A673 (cell line): Measurements from ENCODE around the gene USF3. TPM values are rescaled to one million over a fixed set of nuclear protein-coding genes. Genes with fewer than 3 reads are reported as not detected.

Source experiments
- BruUV-seq: library from RNA; stranded (reverse); fragments of 400-500 nt; replicated peaks from 2 replicates; lab custom pipeline; 2021; lab: Mats Ljungman, UMichigan
- CTCF ChIA-PET: fragments of 300-600 bp; sonication (Branson Sonifier 250); formaldehyde crosslinking; loops from one replicate; lab custom pipeline; 2022; ENCODE audit warnings: antibody characterized with exemption; lab: Charles Lee
- POLR2A ChIA-PET: fragments of 300-600 bp; sonication (Branson Sonifier 250); formaldehyde crosslinking; loops from one replicate; lab custom pipeline; 2022; ENCODE audit warnings: antibody characterized with exemption; ENCODE audit not compliant: low non-redundant PET; lab: Charles Lee
- DNase-seq: peaks from one replicate; pipeline ENCODE4 v3.0.0-alpha.2; 2015; ENCODE audit warnings: low spot score
- H3K27ac ChIP-seq: fragments of 200-600 bp; sonication (generic); 2 replicates; pipeline ENCODE4 v1.5.1; 2016; ENCODE audit warnings: mixed run types, low read depth, mild to moderate bottlenecking, mixed read lengths, antibody characterized with exemption, low read length; ENCODE audit not compliant: poor library complexity, severe bottlenecking
- H3K27me3 ChIP-seq: fragments of 200-600 bp; sonication (generic); replicated peaks from 2 replicates; pipeline ENCODE4 v1.6.1; 2017; ENCODE audit warnings: mixed run types, low read depth, mild to moderate bottlenecking, mixed read lengths, antibody characterized with exemption, low read length; ENCODE audit not compliant: insufficient read depth, poor library complexity
- H3K36me3 ChIP-seq: fragments of 200-600 bp; sonication (generic); 2 replicates; pipeline ENCODE4 v1.6.1; 2016; ENCODE audit warnings: mixed run types, mild to moderate bottlenecking, mixed read lengths, antibody characterized with exemption, low read length; ENCODE audit not compliant: insufficient read depth, poor library complexity, severe bottlenecking
- H3K4me1 ChIP-seq: fragments of 200-600 bp; sonication (generic); 2 replicates; pipeline ENCODE4 v1.6.1; 2017; ENCODE audit warnings: mixed run types, mild to moderate bottlenecking, mixed read lengths, antibody characterized with exemption, low read length; ENCODE audit not compliant: insufficient read depth, poor library complexity, severe bottlenecking
- H3K4me3 ChIP-seq: fragments of 200-600 bp; sonication (generic); 2 replicates; pipeline ENCODE4 v1.5.1; 2016; ENCODE audit warnings: low read depth, mixed run types, mild to moderate bottlenecking, mixed read lengths, low read length; ENCODE audit not compliant: poor library complexity, severe bottlenecking
- H3K9me3 ChIP-seq: fragments of 200-600 bp; sonication (generic); 2 replicates; pipeline ENCODE4 v1.6.1; 2016; ENCODE audit warnings: mixed run types, low read depth, mild to moderate bottlenecking, mixed read lengths, antibody characterized with exemption, low read length; ENCODE audit not compliant: poor library complexity, severe bottlenecking
- EZH2 ChIP-seq: fragments of 200-600 bp; sonication (generic); IDR thresholded peaks from 2 replicates; pipeline ENCODE4 v1.6.1; 2017; ENCODE audit warnings: borderline replicate concordance, low read depth, mild to moderate bottlenecking, mixed read lengths, antibody characterized with exemption, low read length; ENCODE audit not compliant: poor library complexity, severe bottlenecking
- intact Hi-C: fragments of 100-400 bp; cut with micrococcal nuclease; formaldehyde crosslinking; loops from one replicate; pipeline ENCODE4 v1.10.0; 2022; ENCODE audit not compliant: unreplicated experiment
- total RNA-seq: library from RNA; stranded (reverse); gene quantifications from 2 replicates; pipeline ENCODE4 v1.2.3, GENCODE V29; 2021
- TF ChIP-seq, protein P1 (sequence below): fragments of 300-800, 200-600 bp; sonication (generic); conservative IDR thresholded peaks from 2 replicates; pipeline ENCODE4 v1.5.1; 2017; ENCODE audit warnings: low read depth, mild to moderate bottlenecking, antibody characterized with exemption, low read length, moderate library complexity, mixed read lengths

The USF3 gene
- total RNA-seq, 1 experiment from 2014 or later, result 9.7 TPM

DNA sequence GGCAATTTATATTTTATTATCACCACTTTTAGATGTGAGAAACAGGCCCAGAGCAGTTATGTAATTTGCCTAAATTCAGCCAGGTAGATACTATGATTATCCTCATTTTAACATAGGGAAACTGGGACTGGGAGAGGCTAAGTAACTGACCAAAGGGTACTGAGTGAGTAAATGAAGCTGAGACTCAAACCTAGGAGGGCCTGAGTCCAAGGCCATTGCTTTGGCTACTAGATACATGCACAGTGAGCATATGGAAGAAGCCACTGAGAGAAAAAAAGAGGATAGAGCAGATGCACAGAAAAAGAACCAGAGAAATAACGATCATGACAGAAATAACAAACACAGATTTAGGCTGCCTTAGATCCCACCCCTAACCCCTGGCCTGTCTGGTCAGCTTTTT, 33.6 kb downstream of the USF3 start:
- no peaks in the 10 kb centered on the region for H3K27me3 ChIP-seq
- no peak overlapping the region for H3K27ac ChIP-seq
- H3K4me3 ChIP-seq, result no peak overlapping the region
- TF ChIP-seq, protein P1, sequence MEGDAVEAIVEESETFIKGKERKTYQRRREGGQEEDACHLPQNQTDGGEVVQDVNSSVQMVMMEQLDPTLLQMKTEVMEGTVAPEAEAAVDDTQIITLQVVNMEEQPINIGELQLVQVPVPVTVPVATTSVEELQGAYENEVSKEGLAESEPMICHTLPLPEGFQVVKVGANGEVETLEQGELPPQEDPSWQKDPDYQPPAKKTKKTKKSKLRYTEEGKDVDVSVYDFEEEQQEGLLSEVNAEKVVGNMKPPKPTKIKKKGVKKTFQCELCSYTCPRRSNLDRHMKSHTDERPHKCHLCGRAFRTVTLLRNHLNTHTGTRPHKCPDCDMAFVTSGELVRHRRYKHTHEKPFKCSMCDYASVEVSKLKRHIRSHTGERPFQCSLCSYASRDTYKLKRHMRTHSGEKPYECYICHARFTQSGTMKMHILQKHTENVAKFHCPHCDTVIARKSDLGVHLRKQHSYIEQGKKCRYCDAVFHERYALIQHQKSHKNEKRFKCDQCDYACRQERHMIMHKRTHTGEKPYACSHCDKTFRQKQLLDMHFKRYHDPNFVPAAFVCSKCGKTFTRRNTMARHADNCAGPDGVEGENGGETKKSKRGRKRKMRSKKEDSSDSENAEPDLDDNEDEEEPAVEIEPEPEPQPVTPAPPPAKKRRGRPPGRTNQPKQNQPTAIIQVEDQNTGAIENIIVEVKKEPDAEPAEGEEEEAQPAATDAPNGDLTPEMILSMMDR, result no peak
- no peak for TF ChIP-seq EZH2
- H3K36me3 ChIP-seq, result no peaks in the 10 kb centered on the region
- no peaks in the 10 kb centered on the region for H3K9me3 ChIP-seq
- no peak for DNase-seq
- ChIA-PET CTCF (no interaction called here), POLR2A (no interaction called here)
- no TSS peak for BruUV-seq
- peaks cover 2% of the 10 kb centered on the region for H3K4me1 ChIP-seq
- intact Hi-C loops, result no loop called here

DNA sequence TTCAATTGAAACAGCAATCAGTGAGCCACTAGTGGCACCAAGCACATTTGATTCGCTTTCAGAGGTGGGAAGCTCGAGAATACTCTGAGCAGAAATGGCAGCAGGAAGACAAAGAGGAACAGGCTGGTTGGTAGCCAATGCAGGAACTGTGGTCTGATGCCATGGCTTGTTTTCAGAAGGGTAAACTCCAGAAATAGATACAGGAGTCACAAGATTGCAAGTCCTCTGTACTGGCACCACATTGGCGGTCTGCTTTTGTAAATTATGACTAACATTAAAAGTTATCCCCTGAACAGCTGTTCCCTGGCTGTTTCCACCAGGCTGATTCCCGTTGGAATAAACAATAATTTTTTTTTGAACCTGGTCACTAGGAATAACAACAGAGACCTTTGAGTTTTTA, 35.5 kb downstream of the USF3 start:
- Histone ChIP-seq H3K27ac (no peak overlapping the region), H3K9me3 (no peaks in the 10 kb centered on the region), H3K36me3 (no peaks in the 10 kb centered on the region), H3K27me3 (no peaks in the 10 kb centered on the region), H3K4me1 (no peaks in the 10 kb centered on the region), H3K4me3 (no peak overlapping the region)
- ChIA-PET CTCF (no interaction called here), POLR2A (interaction anchor here (0.6 kb wide), 1 partner anchor 149 kb away, joined by 10 read pairs; no protein-coding TSS in a partner anchor)
- TF ChIP-seq, protein P1, result no peak
- TF ChIP-seq EZH2, result no peak
- no TSS peak for BruUV-seq
- no peak for DNase-seq
- intact Hi-C loops, result no loop called here

DNA sequence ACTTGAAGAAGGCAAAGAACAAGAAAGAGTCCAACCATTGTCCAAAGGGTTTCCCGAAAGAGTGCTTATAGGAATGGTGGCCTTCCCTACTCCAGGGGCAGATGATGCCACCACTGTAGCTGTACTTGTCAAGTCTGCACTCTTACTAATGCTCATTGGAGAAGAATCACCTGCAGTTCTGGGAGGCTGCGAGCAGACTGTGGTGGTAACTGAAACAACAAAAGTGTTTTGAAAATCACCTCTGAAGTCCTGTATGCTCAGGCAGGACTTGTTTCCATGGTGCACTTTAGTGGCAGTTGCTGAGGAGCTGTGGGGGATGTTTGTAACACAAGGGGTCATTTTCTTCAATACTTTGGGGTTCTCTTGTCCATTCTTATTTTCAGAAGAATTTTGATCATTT, 36.0 kb downstream of the USF3 start:
- POLR2A ChIA-PET, result no interaction called here
- H3K9me3 ChIP-seq, result no peaks in the 10 kb centered on the region
- H3K4me1 ChIP-seq, result no peaks in the 10 kb centered on the region
- H3K36me3 ChIP-seq, result no peaks in the 10 kb centered on the region
- no peak for DNase-seq
- intact Hi-C loops, result no loop called here
- no peak overlapping the region for H3K27ac ChIP-seq
- H3K27me3 ChIP-seq, result no peaks in the 10 kb centered on the region
- BruUV-seq, result no TSS peak
- H3K4me3 ChIP-seq, result no peak overlapping the region
- TF ChIP-seq EZH2, result no peak
- TF ChIP-seq, protein P1, result no peak
- CTCF ChIA-PET, result no interaction called here
